HG03025 (cell line): ENCODE results near the gene ZNF511.
"Not testable (repeated sequence)": the region's sequence is repeated elsewhere in the genome, so short reads cannot be mapped to it uniquely, and the experiment has no call there.

Experiments
- ATAC-seq: cut with Tn5 transposase; IDR thresholded peaks from one replicate; pipeline ENCODE4 v1.9.1; 2021; ENCODE audit warnings: mild to moderate bottlenecking, moderate library complexity; ENCODE audit not compliant: unreplicated experiment, low FRiP score

ZNF511 gene

GRCh38 chr10:133312769-133313145 lies 4.0 kb downstream of the ZNF511 start:
- no peak for ATAC-seq

GRCh38 chr10:133313192-133313591 lies 4.5 kb downstream of the ZNF511 start:
- ATAC-seq, result no peak

GRCh38 chr10:133314911-133315310 lies 6.2 kb downstream of the ZNF511 start:
- no peak for ATAC-seq

GRCh38 chr10:133315847-133316246 lies 7.1 kb downstream of the ZNF511 start:
- ATAC-seq, result no peak

GRCh38 chr10:133316266-133316665 lies 7.6 kb downstream of the ZNF511 start:
- ATAC-seq, result no peak

- no peak for ATAC-seq
These were observed 8.0 kb downstream of the ZNF511 start for GRCh38 chr10:133316732-133317131.

GRCh38 chr10:133318494-133319127 lies 9.9 kb downstream of the ZNF511 start:
- ATAC-seq, result no peak

GRCh38 chr10:133320852-133321422 lies 12.2 kb downstream of the ZNF511 start:
- ATAC-seq, result not testable (repeated sequence)

GRCh38 chr10:133322064-133322709 lies 13.5 kb downstream of the ZNF511 start:
- ATAC-seq, result not testable (repeated sequence)

GRCh38 chr10:133324198-133324792 lies 15.6 kb downstream of the ZNF511 start:
- ATAC-seq, result no peak

GRCh38 chr10:133324857-133325260 lies 16.1 kb downstream of the ZNF511 start:
- ATAC-seq, result no peak

- ATAC-seq, result no peak
These were observed 16.9 kb downstream of the ZNF511 start for GRCh38 chr10:133325440-133326222.

GRCh38 chr10:133326223-133326551 lies 17.5 kb downstream of the ZNF511 start:
- ATAC-seq, result no peak

- ATAC-seq, result no peak
These were observed 18.3 kb downstream of the ZNF511 start for GRCh38 chr10:133326745-133327650.

- ATAC-seq, result no peak
These were observed 19.1 kb downstream of the ZNF511 start for GRCh38 chr10:133327651-133328357.

GRCh38 chr10:133328358-133329343 lies 19.9 kb downstream of the ZNF511 start:
- ATAC-seq, result no peak

- ATAC-seq, result no peak
These were observed 20.9 kb downstream of the ZNF511 start for GRCh38 chr10:133329491-133330202.
